Heart left ventricle (tissue), 13 donors: ENCODE results near the gene TNPO3.

Experiments
- POLR2A ChIP-seq, 2 donors: fragments of 450-650 bp; IDR thresholded peaks; one replicate each; pipeline ENCODE4 v1.6.1; 2017; ENCODE audit warnings: antibody characterized with exemption in 2 of 2, mild to moderate bottlenecking in 2 of 2, moderate library complexity in 2 of 2
- TF ChIP-seq, protein P1 (sequence below), 12 donors: fragments of 200-600 bp; sonication (generic) in 4 of 12; IDR thresholded peaks; one replicate each; pipeline versions ENCODE4 v1.5.0 to v1.8.0; 2018 to 2022; ENCODE audit warnings: antibody characterized with exemption in 12 of 12, mild to moderate bottlenecking in 5 of 12
- donor health status: ischemic (EF 13 %, LVEDD 7.1; RV severe dilation, severe dysfunction).
- donor health status: DM: no; HTN: yes; CAD: no.
- donor health status: DM: no; HTN: no; CAD: no.
- donor health status: ischemic (EF 25% LVEDD 6.9; RV normal size, moderate dysfunction).
- donor health status: ischemic (EF 25% LVEDD 5.7; RV mildly dilated, moderate dysfunction).
- donor health status: ischemic (EF 35%, LVEDD 5.7; RV mildly dilated, moderate dysfunction).
- donor health status: nonischemic (EF 11% LVEDD 7.7; RV severe dilation, severe dysfunction).
- donor health status: DM: yes; HTN: yes; CAD: no.
- donor health status: PGD.
- donor health status: ischemic (EF 29% LVEDD 5.4; RV normal size, mild dysfunction).
- donor health status: nonischemic (EF 23%, LVEDD 6.1; RV moderate dilation, normal function).

DNA sequence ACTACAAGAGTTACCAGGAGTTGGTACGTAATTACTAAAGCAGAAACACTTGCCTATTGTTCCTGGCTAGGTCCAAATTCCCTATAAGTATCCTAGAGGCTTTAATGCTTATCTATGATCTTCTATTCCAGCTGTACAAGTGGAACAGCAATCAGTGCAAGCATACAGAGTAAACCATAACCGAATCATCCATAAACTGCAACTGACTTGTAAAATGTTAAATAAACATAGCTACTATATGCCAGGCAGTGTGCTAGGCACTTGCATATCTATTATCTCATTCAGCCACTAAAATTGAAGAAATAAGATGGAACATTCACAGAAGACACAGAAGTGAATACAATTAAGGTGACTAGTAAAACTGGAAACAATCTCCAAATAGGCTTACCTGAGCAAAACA is 61.5 kb downstream of the TNPO3 start:
- no peak for TF ChIP-seq POLR2A (IDR thresholded peaks at IDR 0.05)
- TF ChIP-seq, protein P1, sequence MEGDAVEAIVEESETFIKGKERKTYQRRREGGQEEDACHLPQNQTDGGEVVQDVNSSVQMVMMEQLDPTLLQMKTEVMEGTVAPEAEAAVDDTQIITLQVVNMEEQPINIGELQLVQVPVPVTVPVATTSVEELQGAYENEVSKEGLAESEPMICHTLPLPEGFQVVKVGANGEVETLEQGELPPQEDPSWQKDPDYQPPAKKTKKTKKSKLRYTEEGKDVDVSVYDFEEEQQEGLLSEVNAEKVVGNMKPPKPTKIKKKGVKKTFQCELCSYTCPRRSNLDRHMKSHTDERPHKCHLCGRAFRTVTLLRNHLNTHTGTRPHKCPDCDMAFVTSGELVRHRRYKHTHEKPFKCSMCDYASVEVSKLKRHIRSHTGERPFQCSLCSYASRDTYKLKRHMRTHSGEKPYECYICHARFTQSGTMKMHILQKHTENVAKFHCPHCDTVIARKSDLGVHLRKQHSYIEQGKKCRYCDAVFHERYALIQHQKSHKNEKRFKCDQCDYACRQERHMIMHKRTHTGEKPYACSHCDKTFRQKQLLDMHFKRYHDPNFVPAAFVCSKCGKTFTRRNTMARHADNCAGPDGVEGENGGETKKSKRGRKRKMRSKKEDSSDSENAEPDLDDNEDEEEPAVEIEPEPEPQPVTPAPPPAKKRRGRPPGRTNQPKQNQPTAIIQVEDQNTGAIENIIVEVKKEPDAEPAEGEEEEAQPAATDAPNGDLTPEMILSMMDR (IDR thresholded peaks at IDR 0.05), result no peak
